HG02852 (cell line): ENCODE measurements around the gene DCAF15.
"Not testable (repeated sequence)": the region's sequence is repeated elsewhere in the genome, so short reads cannot be mapped to it uniquely, and the experiment has no call there.

Source experiments
- ATAC-seq: cut with Tn5 transposase; IDR thresholded peaks from one replicate; pipeline ENCODE4 v1.9.1; 2021; ENCODE audit warnings: mild to moderate bottlenecking, moderate library complexity; ENCODE audit not compliant: unreplicated experiment

DCAF15 gene

GRCh38 chr19:13959141-13959961 lies 7.0 kb downstream of the DCAF15 start:
- ATAC-seq: no peak

- no peak for ATAC-seq
Measured at GRCh38 chr19:13959962-13960862, 7.9 kb downstream of the DCAF15 start.

GRCh38 chr19:13960863-13961784 lies 8.8 kb downstream of the DCAF15 start:
- ATAC-seq: no peak

GRCh38 chr19:13961826-13962698 lies 9.8 kb downstream of the DCAF15 start:
- ATAC-seq: no peak

- ATAC-seq: no peak
Measured at GRCh38 chr19:13962699-13963602, 10.6 kb downstream of the DCAF15 start.

GRCh38 chr19:13963603-13964105 lies 11.3 kb downstream of the DCAF15 start:
- no peak for ATAC-seq

- ATAC-seq: no peak
Measured at GRCh38 chr19:13964776-13965175, 12.5 kb downstream of the DCAF15 start.

- ATAC-seq: no peak
Measured at GRCh38 chr19:13965377-13965896, 13.1 kb downstream of the DCAF15 start.

GRCh38 chr19:13965926-13966683 lies 13.8 kb downstream of the DCAF15 start:
- ATAC-seq: no peak

- no peak for ATAC-seq
Measured at GRCh38 chr19:13966684-13967128, 14.4 kb downstream of the DCAF15 start.

GRCh38 chr19:13967206-13967605 lies 14.9 kb downstream of the DCAF15 start:
- ATAC-seq: not testable (repeated sequence)

GRCh38 chr19:13968383-13968935 lies 16.1 kb downstream of the DCAF15 start:
- no peak for ATAC-seq

- no peak for ATAC-seq
Measured at GRCh38 chr19:13968999-13969398, 16.7 kb downstream of the DCAF15 start.

GRCh38 chr19:13969897-13970296 lies 17.6 kb downstream of the DCAF15 start:
- no peak for ATAC-seq

GRCh38 chr19:13971868-13972267 lies 19.6 kb downstream of the DCAF15 start:
- not testable (repeated sequence) for ATAC-seq

- ATAC-seq: no peak
Measured at GRCh38 chr19:13972368-13973155, 20.3 kb downstream of the DCAF15 start.
